ENCODE data around the gene CCNT1. TPM values are rescaled to one million over a fixed set of nuclear protein-coding genes. Genes with fewer than 3 reads are reported as not detected.
A peak's percentile ranks its signal among the peaks of the same experiment; 100 is the strongest.

CCNT1 gene
- total and polyA plus RNA-seq, 2 of the 13 experiments (the other 11 are each of a cell fraction or from before 2014, with no cell fraction given): 18.0 to 28.2 TPM

GRCh38 chr12:48681710-48682532 is 34.6 kb downstream of the CCNT1 start, which contains the start of gene KANSL2 (continued):
- TF ChIP-seq ZNF281 (CRISPR knock-in tag; IDR thresholded peaks at IDR 0.05; ENCODE audit: borderline replicate concordance) (peak; percentile 37; the same call in 1 of the 2 replicates), MXI1 (IDR thresholded peaks at IDR 0.05; ENCODE audit: borderline replicate concordance, low read depth, low read length) (peak; percentile 62; the same call in 1 of the 3 replicates), ZNF678 (CRISPR knock-in tag; IDR thresholded peaks at IDR 0.05) (peak; percentile 81; the same call in 1 of the 2 replicates), ZNF460 (CRISPR knock-in tag; IDR thresholded peaks at IDR 0.05; ENCODE audit: borderline replicate concordance) (no peak), PHF8 (CRISPR knock-in tag; IDR thresholded peaks at IDR 0.05) (peak; percentile 99), HCFC1 (IDR thresholded peaks at IDR 0.05; ENCODE audit: low read depth, low read length) (0 out of 2 replicates have a peak, but pooled peaks have one; percentile 9), HMGXB3 (CRISPR knock-in tag; IDR thresholded peaks at IDR 0.05; ENCODE audit: borderline replicate concordance) (peak; percentile 84; the same call in 1 of the 2 replicates), ZNF589 (CRISPR knock-in tag; conservative IDR thresholded peaks at IDR 0.05) (peak; percentile 90; the same call in 1 of the 2 replicates), MIER2 (CRISPR knock-in tag; IDR thresholded peaks at IDR 0.05) (no peak), ZNF83 (CRISPR knock-in tag; IDR thresholded peaks at IDR 0.05; ENCODE audit: borderline replicate concordance) (peak; percentile 56; the same call in 1 of the 2 replicates), DPF2 (CRISPR knock-in tag; IDR thresholded peaks at IDR 0.05; ENCODE audit: borderline replicate concordance, low read depth) (no peak), PHF20 (CRISPR knock-in tag; IDR thresholded peaks at IDR 0.05) (peak; percentile 76), ZNF234 (CRISPR knock-in tag; conservative IDR thresholded peaks at IDR 0.05) (peak; percentile 55; the same call in 1 of the 2 replicates), ZNF780A (CRISPR knock-in tag; IDR thresholded peaks at IDR 0.05) (no peak), ZNF639 (CRISPR knock-in tag; conservative IDR thresholded peaks at IDR 0.05) (peak; percentile 83)
- TF ChIP-seq, protein P1, sequence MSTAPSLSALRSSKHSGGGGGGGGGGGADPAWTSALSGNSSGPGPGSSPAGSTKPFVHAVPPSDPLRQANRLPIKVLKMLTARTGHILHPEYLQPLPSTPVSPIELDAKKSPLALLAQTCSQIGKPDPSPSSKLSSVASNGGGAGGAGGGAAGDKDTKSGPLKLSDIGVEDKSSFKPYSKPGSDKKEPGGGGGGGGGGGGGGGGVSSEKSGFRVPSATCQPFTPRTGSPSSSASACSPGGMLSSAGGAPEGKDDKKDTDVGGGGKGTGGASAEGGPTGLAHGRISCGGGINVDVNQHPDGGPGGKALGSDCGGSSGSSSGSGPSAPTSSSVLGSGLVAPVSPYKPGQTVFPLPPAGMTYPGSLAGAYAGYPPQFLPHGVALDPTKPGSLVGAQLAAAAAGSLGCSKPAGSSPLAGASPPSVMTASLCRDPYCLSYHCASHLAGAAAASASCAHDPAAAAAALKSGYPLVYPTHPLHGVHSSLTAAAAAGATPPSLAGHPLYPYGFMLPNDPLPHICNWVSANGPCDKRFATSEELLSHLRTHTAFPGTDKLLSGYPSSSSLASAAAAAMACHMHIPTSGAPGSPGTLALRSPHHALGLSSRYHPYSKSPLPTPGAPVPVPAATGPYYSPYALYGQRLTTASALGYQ (CRISPR knock-in tag; IDR thresholded peaks at IDR 0.05): no peak
- TF ChIP-seq, protein P2, sequence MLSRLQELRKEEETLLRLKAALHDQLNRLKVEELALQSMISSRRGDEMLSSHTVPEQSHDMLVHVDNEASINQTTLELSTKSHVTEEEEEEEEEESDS (CRISPR knock-in tag; IDR thresholded peaks at IDR 0.05; ENCODE audit: borderline replicate concordance): no peak
